AG10803 (cell line): ENCODE data around the gene DCPS.
"Not testable (repeated sequence)": the region's sequence is repeated elsewhere in the genome, so short reads cannot be mapped to it uniquely, and the experiment has no call there.

Source experiments
- DNase-seq: peaks from one replicate; pipeline ENCODE4 v3.0.0; 2010; ENCODE audit warnings: low read depth
- H3K4me3 ChIP-seq: 2 replicates; pipeline ENCODE4 v1.5.1; 2011; ENCODE audit warnings: mild to moderate bottlenecking, low read length, control low read depth
- TF ChIP-seq, protein P1 (sequence below): conservative IDR thresholded peaks from 2 replicates; pipeline ENCODE4 v1.5.1; 2011; ENCODE audit warnings: mild to moderate bottlenecking, low read length, control low read depth, inconsistent platforms

The DCPS gene

GRCh38 chr11:126391970-126392632, 88.2 kb downstream of the DCPS start:
- TF ChIP-seq, protein P1, sequence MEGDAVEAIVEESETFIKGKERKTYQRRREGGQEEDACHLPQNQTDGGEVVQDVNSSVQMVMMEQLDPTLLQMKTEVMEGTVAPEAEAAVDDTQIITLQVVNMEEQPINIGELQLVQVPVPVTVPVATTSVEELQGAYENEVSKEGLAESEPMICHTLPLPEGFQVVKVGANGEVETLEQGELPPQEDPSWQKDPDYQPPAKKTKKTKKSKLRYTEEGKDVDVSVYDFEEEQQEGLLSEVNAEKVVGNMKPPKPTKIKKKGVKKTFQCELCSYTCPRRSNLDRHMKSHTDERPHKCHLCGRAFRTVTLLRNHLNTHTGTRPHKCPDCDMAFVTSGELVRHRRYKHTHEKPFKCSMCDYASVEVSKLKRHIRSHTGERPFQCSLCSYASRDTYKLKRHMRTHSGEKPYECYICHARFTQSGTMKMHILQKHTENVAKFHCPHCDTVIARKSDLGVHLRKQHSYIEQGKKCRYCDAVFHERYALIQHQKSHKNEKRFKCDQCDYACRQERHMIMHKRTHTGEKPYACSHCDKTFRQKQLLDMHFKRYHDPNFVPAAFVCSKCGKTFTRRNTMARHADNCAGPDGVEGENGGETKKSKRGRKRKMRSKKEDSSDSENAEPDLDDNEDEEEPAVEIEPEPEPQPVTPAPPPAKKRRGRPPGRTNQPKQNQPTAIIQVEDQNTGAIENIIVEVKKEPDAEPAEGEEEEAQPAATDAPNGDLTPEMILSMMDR, result no peak; the same call in 1 of the 2 replicates
- DNase-seq, result no peak
- H3K4me3 ChIP-seq, result no peak overlapping the region

DNA sequence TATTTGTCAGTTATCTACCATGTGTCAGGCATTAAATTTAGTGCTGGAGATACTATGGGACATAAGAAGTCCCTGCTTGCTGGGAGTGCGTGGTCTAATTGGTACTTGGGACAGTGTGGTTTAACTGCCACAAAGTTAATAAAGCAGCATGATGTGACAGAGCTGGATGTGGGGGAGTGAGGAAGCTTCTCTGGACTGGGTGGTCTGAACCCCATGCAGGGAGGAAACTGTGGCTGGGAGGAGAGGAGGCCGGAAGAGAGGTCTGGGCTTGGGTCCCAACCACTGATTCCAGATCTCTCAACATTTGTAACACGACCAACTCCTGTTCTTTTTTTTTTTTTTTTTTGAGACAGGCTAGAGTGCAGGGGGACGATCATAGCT, 88.8 kb downstream of the DCPS start:
- H3K4me3 ChIP-seq, result no peak overlapping the region
- DNase-seq, result no peak
- TF ChIP-seq, protein P1, result no peak

- TF ChIP-seq, protein P1, result no peak
- no peak overlapping the region for H3K4me3 ChIP-seq
- DNase-seq, result no peak
Observed at GRCh38 chr11:126393143-126393542, 89.3 kb downstream of the DCPS start.

DNA sequence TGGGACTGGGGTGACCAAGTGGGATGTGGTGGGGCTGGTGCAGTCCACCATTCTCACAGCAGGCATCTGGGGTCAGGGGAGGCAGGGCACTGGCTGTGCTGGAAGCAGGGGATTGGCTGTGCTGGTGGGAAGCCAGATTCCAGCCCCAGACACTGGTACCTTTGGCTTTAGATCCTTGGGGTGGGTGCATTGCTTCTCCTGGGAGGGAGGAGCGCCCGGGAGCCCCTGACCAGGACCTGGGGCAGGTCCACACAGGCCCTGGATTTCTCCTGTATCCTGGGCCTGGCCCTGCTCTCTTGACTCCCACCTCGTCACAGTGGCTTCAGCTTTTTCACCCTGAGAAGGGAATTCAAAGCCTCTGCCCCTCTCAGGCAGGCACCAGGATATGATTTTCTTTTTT, 90.2 kb downstream of the DCPS start:
- TF ChIP-seq, protein P1, result no peak
- no peak overlapping the region for H3K4me3 ChIP-seq
- no peak for DNase-seq

- DNase-seq, H3K4me3 ChIP-seq: not testable (repeated sequence)
Observed at GRCh38 chr11:126394634-126395072, 90.8 kb downstream of the DCPS start.
